IMR-90 (cell line): Measurements from ENCODE around the gene EPB41L5. TPM values are rescaled to one million over a fixed set of nuclear protein-coding genes. Genes with fewer than 3 reads are reported as not detected.
"Not testable (repeated sequence)": the region's sequence is repeated elsewhere in the genome, so short reads cannot be mapped to it uniquely, and the experiment has no call there.

ENCODE experiments used
- ATAC-seq: fragments of 200-7000 bp; cut with Tn5 transposase; 2 replicates; pipeline ENCODE4 v1.9.1; 2020; ENCODE audit warnings: low read depth, mild to moderate bottlenecking, moderate library complexity
- BruUV-seq: library from RNA; stranded (reverse); fragments of 400-500 nt; replicated peaks from 2 replicates; lab custom pipeline; 2021; lab: Mats Ljungman, UMichigan
- CTCF ChIA-PET: fragments of 300-600 bp; formaldehyde crosslinking; extraction: SDS; loops from one replicate; lab custom pipeline; 2021; ENCODE audit warnings: antibody characterized with exemption; lab: Yijun Ruan, JAX
- POLR2A ChIA-PET: fragments of 300-600 bp; sonication (Branson Sonifier 250); formaldehyde crosslinking; loops from one replicate; lab custom pipeline; 2022; ENCODE audit warnings: antibody characterized with exemption; ENCODE audit not compliant: unreplicated experiment; lab: Charles Lee
- DNase-seq: peaks from one replicate; pipeline ENCODE4 v3.0.0; 2013
- H2AFZ ChIP-seq: replicated peaks from 2 replicates; pipeline ENCODE3; 2013; ENCODE audit warnings: low read length, mild to moderate bottlenecking; ENCODE audit not compliant: poor library complexity
- H2AK5ac ChIP-seq: 2 replicates; pipeline ENCODE4 v1.6.1; 2013; ENCODE audit warnings: low read depth, low read length, inconsistent platforms
- H2AK9ac ChIP-seq: replicated peaks from 2 replicates; pipeline ENCODE3; 2013; ENCODE audit warnings: mild to moderate bottlenecking, low read depth, low read length, moderate library complexity; ENCODE audit not compliant: poor library complexity
- H2BK120ac ChIP-seq: 2 replicates; pipeline ENCODE4 v1.6.1; 2013; ENCODE audit warnings: low read depth, low read length, inconsistent platforms
- H2BK15ac ChIP-seq: 3 replicates; pipeline ENCODE4 v1.6.1; 2013; ENCODE audit warnings: low read depth, low read length, inconsistent platforms
- H2BK20ac ChIP-seq: 2 replicates; pipeline ENCODE4 v1.6.1; 2013; ENCODE audit warnings: low read depth, mild to moderate bottlenecking, inconsistent platforms, low read length, moderate library complexity
- H2BK5ac ChIP-seq: 2 replicates; pipeline ENCODE4 v1.6.1; 2013; ENCODE audit warnings: mild to moderate bottlenecking, low read depth, low read length, inconsistent platforms; ENCODE audit not compliant: poor library complexity, severe bottlenecking
- H3K14ac ChIP-seq: replicated peaks from 2 replicates; pipeline ENCODE4 v1.6.1; 2013; ENCODE audit warnings: low read depth, low read length, inconsistent platforms
- H3K18ac ChIP-seq: 2 replicates; pipeline ENCODE4 v1.6.1; 2013; ENCODE audit warnings: low read depth, low read length, control low read depth
- H3K23ac ChIP-seq: 2 replicates; pipeline ENCODE4 v1.6.1; 2013; ENCODE audit warnings: low read depth, low read length, inconsistent platforms
- H3K27ac ChIP-seq: 2 replicates; pipeline ENCODE4 v1.5.1; 2013; ENCODE audit warnings: mild to moderate bottlenecking, control low read depth, low read length; ENCODE audit not compliant: insufficient read depth
- H3K27me3 ChIP-seq: 2 replicates; pipeline ENCODE4 v1.6.1; 2013; ENCODE audit warnings: low read length; ENCODE audit not compliant: control insufficient read depth, insufficient read depth
- H3K36me3 ChIP-seq: 2 replicates; pipeline ENCODE4 v1.6.1; 2013; ENCODE audit warnings: low read length, mixed read lengths; ENCODE audit not compliant: control insufficient read depth, insufficient read depth
- H3K4ac ChIP-seq: 2 replicates; pipeline ENCODE4 v1.6.1; 2013; ENCODE audit warnings: low read depth, low read length, inconsistent platforms
- H3K4me1 ChIP-seq: 2 replicates; pipeline ENCODE4 v1.6.1; 2013; ENCODE audit warnings: low read length, mixed read lengths; ENCODE audit not compliant: control insufficient read depth, insufficient read depth
- H3K4me2 ChIP-seq: 2 replicates; pipeline ENCODE4 v1.6.1; 2013; ENCODE audit warnings: low read depth, mild to moderate bottlenecking, control low read depth, low read length, moderate library complexity
- H3K4me3 ChIP-seq: 2 replicates; pipeline ENCODE4 v1.5.1; 2013; ENCODE audit warnings: low read depth, mild to moderate bottlenecking, control low read depth, low read length, moderate library complexity; ENCODE audit not compliant: insufficient read depth
- H3K56ac ChIP-seq: 2 replicates; pipeline ENCODE4 v1.6.1; 2013; ENCODE audit warnings: low read length, inconsistent platforms; ENCODE audit not compliant: insufficient read depth; ENCODE audit errors: extremely low read depth
- H3K79me1 ChIP-seq, 2 experiments: 2 replicates each; pipeline ENCODE4 v1.6.1; 2013; ENCODE audit warnings: low read length in 2 of 2, inconsistent platforms in 1 of 2, low read depth in 1 of 2
- H3K9ac ChIP-seq: 2 replicates; pipeline ENCODE4 v1.6.1; 2013; ENCODE audit warnings: low read depth, low read length, control low read depth
- H3K9me1 ChIP-seq: 2 replicates; pipeline ENCODE4 v1.6.1; 2013; ENCODE audit warnings: low read length, inconsistent platforms; ENCODE audit not compliant: insufficient read depth
- H3K9me3 ChIP-seq: 2 replicates; pipeline ENCODE4 v1.6.1; 2013; ENCODE audit warnings: low read length; ENCODE audit not compliant: control insufficient read depth, insufficient read depth
- H4K20me1 ChIP-seq: 2 replicates; pipeline ENCODE4 v1.6.1; 2013; ENCODE audit warnings: low read length, inconsistent platforms; ENCODE audit not compliant: insufficient read depth
- H4K5ac ChIP-seq: 2 replicates; pipeline ENCODE4 v1.6.1; 2013; ENCODE audit warnings: mild to moderate bottlenecking, low read depth, low read length, control low read depth
- H4K8ac ChIP-seq, 2 experiments: 2 replicates each; pipeline ENCODE4 v1.6.1; 2013; ENCODE audit warnings: low read depth in 2 of 2, low read length in 2 of 2, control low read depth in 1 of 2, inconsistent platforms in 1 of 2
- H4K91ac ChIP-seq: 2 replicates; pipeline ENCODE4 v1.6.1; 2013; ENCODE audit warnings: low read depth, low read length, inconsistent platforms; ENCODE audit not compliant: insufficient read depth
- CEBPB ChIP-seq: IDR thresholded peaks from 2 replicates; pipeline ENCODE4 v1.6.1; 2012; ENCODE audit warnings: low read depth, low read length, improper control_type of control experiment
- CHD1 ChIP-seq: IDR thresholded peaks from 2 replicates; pipeline ENCODE4 v1.6.1; 2012; ENCODE audit warnings: low read depth, low read length, improper control_type of control experiment
- RFX5 ChIP-seq: IDR thresholded peaks from 2 replicates; pipeline ENCODE4 v1.8.0; 2012; ENCODE audit warnings: low read depth, mild to moderate bottlenecking, low read length, moderate library complexity
- WGBS, 2 experiments: methylation state at CpG; one replicate each; pipeline versions ENCODE4 v1.1.5 to v1.1.7; 2013; ENCODE audit warnings: missing lambda C conversion rate in 2 of 2; ENCODE audit not compliant: insufficient read length in 1 of 2; ENCODE audit errors: extremely low coverage in 2 of 2; 5-methylcytosine and 5-hydroxymethylcytosine counted together
- dilution Hi-C: fragments of 300-500 bp; cut with HindIII; formaldehyde crosslinking; loops from one replicate; pipeline ENCODE4 v1.14.3; 2018; ENCODE audit warnings: low sequenced_read_pairs; ENCODE audit not compliant: unreplicated experiment
- in situ Hi-C: fragments of 300-500 bp; cut with MboI; formaldehyde crosslinking; loops from 3 replicates; pipeline ENCODE4 v1.14.3; 2019; ENCODE audit warnings: low sequenced_read_pairs, inconsistent platforms, mixed read lengths
- intact Hi-C: fragments of 100-400 bp; cut with micrococcal nuclease; formaldehyde crosslinking; loops from 2 replicates; pipeline ENCODE4 v1.10.0; 2022
- polyA plus RNA-seq, 3 experiments: library from polyadenylated mRNA; depleted of rRNA; stranded (reverse); fragments of >200 nt; gene quantifications; 2 replicates each; pipeline ENCODE4 v1.2.3, GENCODE V29; 2012; ENCODE audit warnings: low replicate concordance in 1 of 3
- total RNA-seq: library from RNA; depleted of rRNA; stranded (reverse); fragments of >200 nt; gene quantifications from 2 replicates; pipeline ENCODE4 v1.2.3, GENCODE V29; 2012

The EPB41L5 gene
- total and polyA plus RNA-seq, 2 of the 4 experiments (the other 2 are of a cell fraction), result 5.1 to 10.6 TPM

DNA sequence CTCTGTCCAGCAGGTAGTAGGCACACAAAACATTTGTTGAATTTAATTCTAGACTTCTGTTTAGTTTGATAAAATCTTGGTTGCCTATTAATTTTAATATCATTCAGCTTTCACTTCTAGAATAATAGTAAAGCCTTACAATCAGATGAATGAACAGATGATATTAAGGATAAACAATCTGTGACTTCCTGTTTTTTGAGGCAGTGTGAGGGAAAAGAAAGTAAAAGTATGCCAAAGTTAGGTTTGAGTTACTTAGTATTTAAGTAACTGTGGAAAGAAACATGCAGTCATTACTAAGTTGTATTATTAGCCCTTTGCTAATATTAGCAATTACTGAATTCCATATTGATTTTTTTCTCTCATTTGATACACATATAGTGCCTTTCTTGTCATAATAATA lies 31.5 kb downstream of the EPB41L5 start:
- POLR2A ChIA-PET, result no interaction called here
- dilution Hi-C loops, result no loop called here

DNA sequence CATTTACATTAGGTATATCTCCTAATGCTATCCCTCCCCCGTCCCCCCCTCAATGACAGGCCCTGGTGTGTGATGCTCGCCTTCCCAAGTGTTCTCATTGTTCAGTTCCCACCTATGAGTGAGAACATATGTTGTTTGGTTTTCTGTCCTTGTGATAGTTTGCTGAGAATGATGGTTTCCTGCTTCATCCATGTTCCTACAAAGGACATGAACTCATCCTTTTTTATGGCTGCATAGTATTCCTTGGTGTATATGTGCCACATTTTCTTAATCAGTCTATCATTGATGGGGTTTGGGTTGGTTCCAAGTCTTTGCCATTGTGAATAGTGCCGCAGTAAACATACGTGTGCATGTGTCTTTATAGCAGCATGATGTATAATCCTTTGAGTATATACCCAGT lies 32.9 kb downstream of the EPB41L5 start:
- in situ Hi-C loops, H2BK20ac ChIP-seq, dilution Hi-C loops, H3K36me3 ChIP-seq, POLR2A ChIA-PET, H2BK120ac ChIP-seq, H3K79me1 ChIP-seq, CTCF ChIA-PET, H3K4me1 ChIP-seq, H4K20me1 ChIP-seq, H4K8ac ChIP-seq, H3K27ac ChIP-seq, H2AK9ac ChIP-seq, H4K5ac ChIP-seq, H3K9ac ChIP-seq, H3K4ac ChIP-seq, H2BK15ac ChIP-seq, H3K9me3 ChIP-seq, H3K18ac ChIP-seq, H3K9me1 ChIP-seq, H4K91ac ChIP-seq, ATAC-seq, intact Hi-C loops, H2AFZ ChIP-seq, H3K27me3 ChIP-seq, BruUV-seq, H3K4me3 ChIP-seq, H3K14ac ChIP-seq, H3K56ac ChIP-seq, H2AK5ac ChIP-seq, DNase-seq, H3K23ac ChIP-seq, H3K4me2 ChIP-seq, H2BK5ac ChIP-seq: not testable (repeated sequence)
- WGBS, 2 experiments, result no CpG with 5 or more reads among the region's 4 CpGs

More for the DNA sequence above, 31.5 kb downstream of the EPB41L5 start:
- no peaks in the 10 kb centered on the region for H3K4me1 ChIP-seq
- no peak overlapping the region for H4K91ac ChIP-seq
- in situ Hi-C loops (no loop called here), intact Hi-C loops (no loop called here)
- CTCF ChIA-PET, result no interaction called here
- H3K9me1 ChIP-seq, result no peaks in the 10 kb centered on the region
- no peaks in the 10 kb centered on the region for H3K27me3 ChIP-seq
- H2BK15ac ChIP-seq, result no peak overlapping the region
- TF ChIP-seq CHD1, result no peak
- no peak for TF ChIP-seq CEBPB
- TF ChIP-seq RFX5, result no peak
- H4K5ac ChIP-seq, result no peak overlapping the region
- no peak overlapping the region for H3K23ac ChIP-seq
- peaks cover 3% of the 10 kb centered on the region; the same call in 1 of the 2 replicates for H3K9me3 ChIP-seq
- ATAC-seq, result no peak
- H3K18ac ChIP-seq, result no peak overlapping the region
- DNase-seq, result no peak
- no TSS peak for BruUV-seq
- no peak overlapping the region for H3K56ac ChIP-seq
- H3K4me2 ChIP-seq, result no peak overlapping the region
- H3K79me1 ChIP-seq, result no peaks in the 10 kb centered on the region
- no peak overlapping the region for H2BK120ac ChIP-seq
- H3K14ac ChIP-seq, result no peak overlapping the region
- 0 out of 2 replicates have a peak, but pooled peaks cover 1% of the 10 kb centered on the region for H3K36me3 ChIP-seq
- no peak overlapping the region for H2AK9ac ChIP-seq
- H4K8ac ChIP-seq, result no peak overlapping the region
- no peak overlapping the region for H3K27ac ChIP-seq
- no peak overlapping the region for H2BK20ac ChIP-seq
- H3K4ac ChIP-seq, result no peak overlapping the region
- H2AFZ ChIP-seq, result no peak overlapping the region
- no peaks in the 10 kb centered on the region for H4K20me1 ChIP-seq
- H2AK5ac ChIP-seq, result no peak overlapping the region
- H2BK5ac ChIP-seq, result no peak overlapping the region
- no peak overlapping the region for H3K4me3 ChIP-seq
- H3K9ac ChIP-seq, result no peak overlapping the region
